HG03039 (cell line): ENCODE data around the gene TIMM22.
"Not testable (repeated sequence)": the region's sequence is repeated elsewhere in the genome, so short reads cannot be mapped to it uniquely, and the experiment has no call there.

ENCODE experiments used
- ATAC-seq: cut with Tn5 transposase; IDR thresholded peaks from one replicate; pipeline ENCODE4 v1.9.1; 2021; ENCODE audit warnings: mild to moderate bottlenecking, moderate library complexity; ENCODE audit not compliant: unreplicated experiment

TIMM22 gene

DNA sequence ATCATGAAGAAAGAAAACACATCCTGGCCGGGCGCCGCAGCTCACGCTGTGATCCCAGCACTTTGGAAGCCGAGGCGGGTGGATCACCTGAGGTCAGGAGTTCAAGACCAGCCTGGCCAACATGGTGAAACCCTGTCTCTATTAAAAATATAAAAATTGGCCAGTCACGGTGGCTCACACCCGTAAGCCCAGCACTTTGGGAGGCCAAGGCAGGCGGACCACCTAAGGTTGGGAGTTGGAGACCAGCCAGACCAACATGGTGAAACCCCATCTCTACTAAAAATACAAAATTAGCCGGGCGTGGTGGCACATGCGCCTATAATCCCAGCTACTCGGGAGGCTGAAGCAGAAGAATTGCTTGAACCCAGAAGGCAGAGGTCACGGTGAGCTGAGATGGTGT lies 25.1 kb upstream of the TIMM22 start:
- ATAC-seq, result not testable (repeated sequence)

DNA sequence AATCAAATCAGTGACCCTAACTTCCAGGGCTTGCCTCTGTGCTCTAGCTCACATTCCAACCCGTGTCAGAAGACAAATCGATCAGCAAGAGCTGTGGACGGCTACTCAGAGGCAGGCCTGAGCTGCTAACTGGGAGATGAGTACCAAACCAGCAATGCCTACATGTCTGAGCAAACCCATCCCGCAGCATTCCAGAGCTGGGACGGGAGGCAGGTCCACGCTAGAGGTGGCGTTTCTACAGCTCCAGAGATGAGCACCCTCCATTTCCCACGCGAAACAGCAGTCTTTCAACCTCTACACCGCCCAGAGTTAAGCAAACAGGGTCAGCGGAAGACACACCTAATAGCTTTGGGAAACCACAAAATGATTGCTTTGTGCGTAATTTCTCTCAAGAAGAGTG lies 23.9 kb upstream of the TIMM22 start:
- ATAC-seq, result no peak

DNA sequence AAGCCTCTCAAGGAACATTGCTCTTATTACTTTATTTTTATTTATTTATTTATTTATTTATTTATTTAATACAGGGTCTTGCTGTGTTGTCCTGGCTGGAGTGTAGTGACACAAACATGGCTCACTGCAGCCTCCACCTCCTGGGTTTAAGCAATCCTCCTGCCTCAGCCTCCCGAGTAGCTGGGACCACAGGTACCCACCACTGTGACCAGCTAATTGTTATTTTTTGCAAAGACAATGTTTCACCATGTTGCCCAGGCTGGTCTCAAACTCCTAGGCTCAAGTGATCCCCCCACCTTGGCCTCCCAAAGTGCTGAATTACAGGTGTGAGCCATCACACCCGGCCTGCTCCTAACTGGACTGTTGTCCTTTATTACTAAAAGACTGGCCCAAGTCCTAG lies 22.2 kb upstream of the TIMM22 start:
- not testable (repeated sequence) for ATAC-seq

DNA sequence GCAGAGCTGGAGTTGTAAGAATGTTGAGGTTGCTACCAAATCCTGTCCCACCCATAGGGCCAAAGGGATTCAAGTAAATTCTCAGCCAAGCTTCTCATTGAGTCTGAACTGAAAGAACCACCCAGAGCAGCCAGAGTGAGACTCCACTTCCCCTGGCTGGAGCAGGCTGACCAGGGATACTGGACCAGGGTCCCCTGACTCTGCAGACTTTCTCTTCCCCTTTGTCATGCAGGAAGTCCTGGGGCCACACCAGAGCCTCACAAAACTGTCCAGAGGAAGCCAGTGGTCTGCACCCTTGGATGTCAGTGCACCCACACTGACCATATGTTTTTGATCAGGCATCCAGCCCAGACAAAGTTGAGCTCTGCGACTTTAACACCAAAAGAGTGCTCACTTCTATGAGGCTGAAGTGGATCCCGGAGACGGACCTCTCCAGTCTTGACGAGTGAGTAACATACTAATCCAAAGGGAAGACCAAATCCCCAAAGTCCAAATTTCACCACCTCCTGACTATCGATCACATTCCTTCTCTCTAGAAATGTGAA lies 21.5 kb upstream of the TIMM22 start:
- no peak for ATAC-seq

DNA sequence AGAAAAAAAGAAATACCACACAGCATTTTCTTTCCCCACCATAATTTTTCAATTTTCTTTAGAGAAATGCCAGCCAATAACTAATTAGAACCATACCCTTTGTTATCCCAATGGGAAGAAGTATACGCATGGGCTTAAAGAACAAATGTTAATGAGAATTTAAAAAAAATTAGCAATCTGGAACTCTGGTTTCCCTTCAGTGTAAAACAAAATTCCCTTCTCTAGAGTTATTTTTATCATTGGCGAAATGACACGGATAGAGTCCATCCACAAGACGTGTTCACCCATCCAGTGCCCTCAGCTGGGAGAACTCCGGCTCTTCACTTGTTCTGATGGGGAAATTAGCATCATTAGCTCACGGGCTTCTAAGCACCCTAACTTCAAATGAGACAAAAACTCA lies 20.6 kb upstream of the TIMM22 start:
- ATAC-seq, result no peak

DNA sequence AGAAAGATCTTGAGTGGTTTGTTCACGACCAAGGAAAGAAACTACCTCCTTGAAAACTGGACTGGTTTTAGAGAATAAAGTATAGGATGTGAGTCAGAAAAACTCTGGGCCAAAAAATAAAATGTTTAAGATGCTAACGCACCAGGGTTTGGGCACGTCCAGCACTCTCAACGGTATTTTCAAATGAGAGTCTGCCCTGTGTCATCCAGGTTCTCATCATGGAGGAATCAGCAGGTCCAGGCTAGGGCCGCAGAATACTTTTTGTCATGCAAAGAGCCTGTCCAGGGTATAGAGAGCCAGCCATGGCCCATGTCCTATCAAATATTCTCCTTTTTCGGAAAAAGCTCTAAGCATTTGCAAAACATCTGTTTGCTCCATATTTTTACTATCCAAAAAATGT lies 19.8 kb upstream of the TIMM22 start:
- ATAC-seq, result no peak

DNA sequence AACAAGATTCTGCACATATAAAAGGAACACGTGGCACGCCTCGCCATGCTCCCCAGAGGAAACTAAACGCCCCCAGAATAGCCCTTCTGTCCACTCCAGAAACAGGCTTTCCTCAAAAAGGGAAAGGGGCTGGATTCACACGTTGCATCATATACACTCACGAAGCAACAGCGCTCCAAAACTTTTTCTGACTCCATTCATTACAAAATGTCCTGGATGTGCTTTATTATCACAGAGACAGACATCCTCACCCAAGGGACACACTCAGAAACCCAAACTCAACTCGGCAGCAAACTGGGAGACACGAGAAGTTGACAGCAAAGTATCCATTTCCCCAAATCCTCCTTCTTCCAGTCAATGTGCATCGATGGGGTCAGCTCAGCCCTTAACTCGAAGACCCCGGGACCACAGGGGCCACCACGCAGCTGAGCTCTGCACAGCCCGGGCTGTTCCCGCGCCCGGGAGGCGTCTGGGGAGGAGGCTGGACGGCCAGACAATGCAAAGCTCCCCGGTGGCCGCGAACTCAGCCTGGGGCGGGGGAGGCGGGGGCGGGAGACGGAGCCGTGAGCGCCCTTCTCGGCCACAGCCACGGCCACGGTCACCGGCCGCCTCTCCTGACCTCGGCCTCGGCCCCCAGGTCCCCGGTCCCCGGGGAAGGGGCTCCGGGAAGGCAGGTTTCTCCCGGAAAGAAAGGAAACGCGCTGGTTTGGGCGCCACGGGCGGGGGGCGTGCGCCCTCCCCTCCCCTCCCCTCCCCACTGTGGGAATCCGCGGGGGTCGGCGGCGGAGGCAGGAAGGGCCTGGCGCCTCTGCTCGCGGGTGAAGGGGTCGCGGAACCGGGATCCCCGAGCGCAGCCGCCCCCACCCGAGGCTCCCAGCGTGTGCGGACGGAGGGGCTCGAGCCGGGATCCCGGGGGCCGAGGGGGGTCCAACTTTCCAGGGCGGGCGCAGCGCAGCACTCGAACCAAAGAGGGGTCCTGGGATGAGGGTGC lies 18.5 kb upstream of the TIMM22 start:
- ATAC-seq, result no peak

DNA sequence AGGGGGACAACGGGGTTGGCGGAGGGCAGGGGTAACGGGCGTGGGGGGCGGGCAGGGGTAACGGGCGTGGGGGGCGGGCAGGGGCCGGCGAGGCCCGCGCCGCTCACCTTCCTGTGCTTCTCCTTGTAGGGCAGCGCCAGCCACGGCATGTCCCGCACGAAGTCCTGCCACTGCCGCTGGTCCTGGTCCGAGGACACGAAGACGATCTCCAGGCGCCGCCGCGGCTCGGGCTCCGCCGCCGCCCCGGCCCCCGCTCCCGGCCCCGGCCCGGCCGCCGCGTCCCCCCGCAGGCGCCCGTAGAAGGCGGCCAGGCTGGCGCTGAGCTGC lies 17.8 kb upstream of the TIMM22 start:
- ATAC-seq, result peak; percentile 18

DNA sequence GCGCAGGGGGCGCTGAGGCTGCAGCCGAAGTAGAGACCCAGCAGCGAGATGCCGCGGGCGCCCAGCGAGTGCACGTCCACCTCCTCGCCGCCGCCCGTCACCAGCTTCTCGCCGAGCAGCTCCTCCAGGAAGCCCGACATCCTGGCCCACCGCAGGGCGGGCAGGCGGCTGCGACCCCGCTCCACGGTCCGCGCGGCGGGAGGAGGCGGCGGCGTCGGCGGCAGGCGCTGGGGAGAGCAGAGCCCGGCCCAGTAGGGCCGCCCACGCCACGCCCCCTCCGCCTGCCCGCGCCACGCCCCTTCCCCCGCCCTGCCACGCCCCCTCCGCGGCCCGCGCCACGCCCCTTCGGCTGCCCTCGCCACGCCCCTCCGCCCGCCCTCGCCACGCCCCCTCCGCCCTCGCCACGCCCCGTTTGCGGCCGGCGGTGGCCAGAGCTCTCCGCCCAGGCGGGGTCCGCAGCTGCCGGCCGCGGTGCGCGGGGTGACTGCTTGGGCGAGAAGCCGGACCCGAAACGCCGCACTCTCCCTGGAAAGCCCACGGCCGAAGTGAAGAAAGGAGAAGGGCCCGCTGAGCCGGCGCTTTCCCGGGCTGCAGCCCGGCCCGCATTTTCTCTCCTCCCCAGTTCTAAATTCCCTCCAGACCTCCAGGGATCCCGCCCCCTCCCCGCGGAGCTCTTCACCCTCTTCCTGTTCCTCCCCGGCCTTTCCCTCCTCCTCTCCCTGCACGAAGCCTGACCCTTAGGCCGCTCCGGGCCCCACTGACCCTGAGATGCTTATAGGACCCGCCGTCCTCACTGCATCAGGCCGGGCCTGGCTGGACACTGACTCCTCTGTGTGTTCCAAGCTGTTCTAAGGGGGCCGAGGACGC lies 17.2 kb upstream of the TIMM22 start, which contains the start of gene NXN:
NXN (minus strand) TSS at position 238 of the 867 bp plus-strand sequence.
- ATAC-seq, result peak; percentile 59

DNA sequence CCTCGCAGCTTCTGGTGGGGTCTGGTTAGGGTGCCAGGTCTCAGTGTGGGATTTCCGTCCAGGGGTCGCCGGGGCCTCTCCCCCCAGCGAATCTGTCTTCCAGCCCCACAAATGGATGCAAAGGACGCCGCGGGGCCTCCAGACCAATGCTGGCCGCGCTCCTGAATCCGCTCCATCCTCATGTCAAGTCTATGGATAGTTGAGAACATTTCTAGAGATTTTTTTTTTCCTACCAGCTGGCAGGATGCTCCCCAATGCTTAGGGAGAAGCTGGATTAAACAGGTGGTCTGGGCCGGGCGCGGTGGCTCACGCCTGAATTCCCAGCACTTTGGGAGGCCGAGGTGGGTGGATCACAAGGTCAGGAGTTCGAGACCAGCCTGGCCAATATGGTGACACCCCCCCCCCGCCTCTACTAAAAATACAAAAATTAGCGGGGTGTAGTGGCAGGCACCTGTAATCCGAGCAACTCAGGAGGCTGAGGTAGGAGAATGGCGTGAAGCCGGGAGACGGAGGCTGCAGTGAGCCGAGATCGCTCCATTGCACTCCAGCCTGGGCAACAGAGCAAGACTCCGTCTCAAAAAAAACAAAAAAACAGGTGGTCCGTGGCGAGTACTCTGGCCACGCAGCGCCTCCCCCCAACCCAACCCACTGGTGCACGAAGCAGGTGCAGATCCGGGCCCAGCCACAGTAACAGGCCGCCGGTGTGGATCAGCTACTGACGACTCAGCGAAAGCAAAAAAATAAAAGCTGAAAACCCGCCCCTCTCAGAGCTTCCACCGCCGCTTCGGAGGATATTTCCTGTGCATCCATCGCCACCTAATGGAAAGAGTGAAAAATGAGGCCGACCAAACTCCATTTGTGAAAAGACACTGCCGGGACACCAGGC lies 16.3 kb upstream of the TIMM22 start:
- no peak for ATAC-seq

DNA sequence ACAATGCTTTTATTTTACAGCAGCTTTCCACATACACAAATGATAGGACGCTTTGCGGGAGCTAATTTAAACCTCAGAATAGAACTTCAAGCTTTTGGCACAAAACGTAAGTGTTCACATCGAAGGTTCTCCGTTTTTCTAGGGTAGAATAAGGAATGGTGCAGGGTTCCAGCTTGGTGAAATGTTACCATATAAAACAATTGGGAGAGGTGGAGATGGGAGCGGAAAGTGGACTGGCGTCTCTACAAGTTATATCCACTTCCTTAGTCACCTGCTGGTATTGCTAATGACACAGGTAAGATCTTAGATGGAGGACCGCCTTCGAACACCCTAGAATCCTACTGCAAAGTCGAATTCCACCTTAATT lies 15.7 kb upstream of the TIMM22 start:
- no peak for ATAC-seq

DNA sequence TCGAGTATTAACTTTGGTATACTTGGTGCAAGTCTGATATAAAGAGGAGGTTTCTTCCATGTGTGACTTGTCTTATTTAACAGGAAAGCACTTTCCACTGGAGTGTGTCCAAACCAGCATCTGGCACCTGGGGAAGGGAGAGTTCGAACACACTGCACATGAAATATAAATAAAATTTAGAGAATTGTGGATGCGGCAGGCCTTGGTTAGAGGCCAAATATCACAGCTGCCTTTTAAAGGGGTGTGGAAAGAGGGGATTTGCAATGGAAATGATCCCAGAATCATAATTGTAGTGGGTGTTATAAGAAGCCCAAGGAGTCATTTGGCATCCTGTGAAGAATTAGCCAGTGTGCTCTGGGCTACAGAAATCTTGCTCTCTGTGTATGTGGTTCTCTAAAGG lies 13.0 kb upstream of the TIMM22 start:
- no peak for ATAC-seq

DNA sequence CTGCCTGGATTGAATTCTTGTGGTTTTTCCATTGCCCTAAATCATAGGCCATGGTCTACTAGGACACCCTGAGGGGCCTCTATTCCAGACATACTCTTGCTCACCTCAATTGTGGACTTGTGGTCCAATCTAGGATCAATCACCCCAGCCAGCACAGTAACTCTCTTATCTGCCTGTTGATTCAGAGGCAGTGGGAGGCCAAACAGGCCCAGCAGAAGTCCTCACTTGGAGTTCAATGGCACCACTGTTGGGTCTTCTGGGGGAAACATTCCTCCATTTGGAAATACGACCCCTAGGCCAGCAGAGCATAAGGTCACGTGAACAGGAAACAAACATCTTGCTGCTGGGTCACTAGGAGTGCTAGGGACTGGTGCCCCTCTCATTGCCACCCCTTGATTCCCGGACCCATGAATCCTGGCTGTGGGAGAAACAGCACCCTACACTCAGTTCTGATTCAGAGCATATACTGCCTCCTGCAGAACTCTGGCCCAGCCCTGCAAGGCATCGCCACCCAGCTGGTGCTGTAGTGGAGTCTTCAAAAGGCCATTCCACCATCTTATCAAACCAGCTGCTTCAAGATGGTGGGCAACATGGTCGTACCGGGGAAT lies 10.5 kb upstream of the TIMM22 start:
- ATAC-seq, result no peak

DNA sequence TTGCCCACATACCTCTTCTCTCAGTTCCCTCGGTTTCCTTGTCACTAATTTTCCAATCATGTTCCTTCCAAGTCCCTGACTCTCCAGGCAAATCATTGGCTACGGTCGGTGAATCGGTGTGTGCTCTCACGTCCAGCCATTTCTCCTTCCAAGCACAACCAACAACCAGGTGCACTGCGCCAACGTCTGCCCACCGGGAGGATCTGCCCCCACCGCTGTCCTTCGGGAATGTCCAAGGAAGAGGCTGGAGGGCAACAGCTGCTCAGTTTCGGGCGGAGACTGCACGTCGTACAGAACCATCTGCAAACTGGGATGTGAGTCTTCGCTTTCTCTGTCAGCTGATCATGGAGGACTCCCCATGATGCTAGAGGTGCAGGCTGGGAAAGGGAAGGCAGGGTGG lies 9.0 kb upstream of the TIMM22 start:
- ATAC-seq, result no peak

DNA sequence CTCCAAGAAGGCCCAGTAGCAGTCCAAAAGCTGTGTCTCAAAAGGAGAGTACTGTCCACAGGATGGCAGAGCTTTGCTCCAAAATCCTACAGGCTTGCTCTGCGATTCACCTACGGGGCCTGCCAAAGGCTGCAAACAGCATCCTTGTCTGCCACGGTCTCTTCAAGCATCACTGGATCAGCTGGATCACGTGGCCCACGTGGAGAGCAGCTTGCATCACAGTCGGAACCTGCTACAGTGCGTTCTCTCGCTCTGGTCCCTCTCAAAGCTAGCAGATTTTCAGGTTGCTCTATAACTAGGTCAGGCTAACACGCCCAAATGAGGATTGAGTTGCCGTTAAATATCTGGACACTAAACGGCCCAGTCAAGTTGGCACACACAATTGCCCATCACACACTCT lies 8.4 kb upstream of the TIMM22 start:
- ATAC-seq, result no peak

DNA sequence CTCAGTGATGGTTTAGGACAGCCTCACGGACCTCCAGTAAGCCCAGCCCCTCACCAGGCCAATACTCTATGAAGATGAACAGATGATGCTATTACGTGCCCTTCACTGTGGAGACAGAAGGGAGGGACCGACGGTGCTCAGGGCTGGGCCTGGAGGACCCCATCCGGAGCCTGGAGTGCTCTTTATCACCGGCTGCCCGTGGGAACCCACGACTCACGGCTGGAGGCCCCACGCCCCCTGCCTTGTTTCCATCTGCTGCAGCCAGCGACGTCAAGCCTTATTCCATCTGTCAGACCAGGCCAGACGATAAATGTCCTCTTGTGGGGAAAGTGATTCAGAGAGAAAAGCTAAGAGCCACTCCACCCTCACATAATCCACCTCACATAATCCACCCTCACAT lies 4.0 kb upstream of the TIMM22 start:
- no peak for ATAC-seq

DNA sequence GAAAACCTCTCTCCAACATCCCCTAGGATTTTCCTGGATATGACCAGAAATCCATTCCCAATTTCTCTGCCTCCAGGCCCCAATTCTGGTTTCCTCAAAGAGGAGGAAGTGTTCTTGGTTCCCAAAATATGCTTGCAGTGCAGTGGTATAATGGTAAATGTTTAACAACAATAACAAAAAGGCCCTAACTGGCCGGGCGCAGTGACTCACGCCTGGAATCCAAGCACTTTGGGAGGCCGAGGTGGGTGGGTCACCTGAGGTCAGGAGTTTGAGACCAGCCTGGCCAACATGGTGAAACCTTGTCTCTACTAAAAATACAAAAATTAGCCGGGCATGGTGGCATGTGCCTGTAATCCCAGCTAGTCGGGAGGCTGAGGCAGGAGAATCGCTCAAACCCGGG lies 1.6 kb upstream of the TIMM22 start:
- ATAC-seq, result not testable (repeated sequence)

DNA sequence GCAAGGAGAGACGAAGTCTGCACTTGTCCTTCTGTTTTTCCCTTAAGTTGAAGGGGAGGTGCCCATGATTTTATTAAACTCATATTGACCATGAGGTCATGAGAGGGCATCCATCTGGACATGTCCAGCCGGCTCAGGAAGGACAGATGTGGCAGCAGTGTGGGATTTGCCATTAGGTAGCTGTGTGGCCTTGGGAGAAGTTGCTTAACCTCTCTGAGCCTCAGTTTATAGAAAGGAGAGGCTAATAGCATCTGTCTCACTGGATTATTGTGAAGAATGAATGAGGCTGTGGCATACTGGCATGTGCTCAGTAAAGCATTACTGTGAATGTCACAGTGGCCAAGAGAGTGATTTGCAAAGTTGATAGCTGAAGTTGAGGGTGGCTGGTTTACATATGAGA lies 1.2 kb downstream of the TIMM22 start:
- ATAC-seq, result no peak

DNA sequence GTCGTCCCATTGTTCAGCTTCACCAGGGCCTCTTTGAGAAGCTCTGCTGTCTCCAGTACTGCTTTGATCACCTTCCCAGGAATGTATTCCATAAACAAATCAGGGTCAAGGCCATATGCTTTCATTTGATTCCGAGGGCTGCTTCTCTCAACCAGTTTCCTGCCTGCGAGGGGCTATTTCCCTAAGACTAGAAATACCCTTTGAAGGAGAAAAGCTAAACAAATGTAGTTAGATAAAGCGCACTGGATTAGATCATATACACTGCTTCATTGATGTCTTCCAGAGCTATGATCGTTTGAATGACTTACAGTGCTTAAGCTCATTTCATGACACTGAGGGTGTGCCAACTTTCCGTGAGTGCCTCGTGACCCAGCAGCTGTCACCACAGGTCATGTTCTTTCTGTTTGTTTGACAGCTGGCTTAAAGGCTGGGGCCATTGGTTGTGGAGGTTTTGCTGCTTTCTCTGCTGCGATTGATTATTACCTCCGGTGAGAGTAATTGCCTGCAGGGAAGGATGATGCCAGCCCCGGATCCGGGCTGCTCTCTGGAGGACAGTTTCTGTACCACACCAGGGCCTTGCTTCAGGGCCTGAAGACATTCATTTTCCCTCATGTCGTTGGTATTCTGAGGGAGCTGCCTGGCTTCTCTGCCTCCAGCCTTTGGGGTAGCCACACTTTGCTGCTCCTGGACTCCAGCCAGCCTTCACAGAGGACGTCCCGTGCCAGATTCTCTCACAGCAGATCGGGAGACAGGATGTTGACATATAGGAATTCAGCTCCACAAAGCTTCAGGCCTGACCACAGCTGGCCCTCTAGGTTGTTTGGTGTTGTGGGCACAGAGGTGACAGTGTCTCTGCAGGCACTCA lies 3.9 kb downstream of the TIMM22 start:
- ATAC-seq, result no peak
